GM12878 (cell line): ENCODE data around the gene ARMC3.

Experiments
- EGR1 ChIP-seq, 2 experiments: IDR thresholded peaks; 1 replicate in 1 of 2; 2 replicates in 1 of 2; pipeline ENCODE4 v1.6.1; 2011 to 2012; ENCODE audit warnings: low read depth in 2 of 2, low read length in 2 of 2, borderline replicate concordance in 1 of 2, mild to moderate bottlenecking in 1 of 2, moderate library complexity in 1 of 2
- EP300 ChIP-seq, 2 experiments: fragments of 150-350 bp in 1 of 2; IDR thresholded peaks; 2 replicates each; pipeline ENCODE4 v1.6.1; 2011 to 2012; ENCODE audit warnings: low read depth in 2 of 2, low read length in 2 of 2, borderline replicate concordance in 1 of 2, improper control_type of control experiment in 1 of 2, inconsistent platforms in 1 of 2; ENCODE audit not compliant: control insufficient read depth in 1 of 2
- FOS ChIP-seq: IDR thresholded peaks from 3 replicates; pipeline ENCODE4 v1.6.1; 2011; ENCODE audit warnings: borderline replicate concordance; ENCODE audit not compliant: insufficient read length; ENCODE audit errors: extremely low read depth
- LARP7 ChIP-seq: fragments of 450-650 bp; IDR thresholded peaks from 2 replicates; pipeline ENCODE4 v1.6.1; 2017; ENCODE audit warnings: mild to moderate bottlenecking
- MYC ChIP-seq: IDR thresholded peaks from 2 replicates; pipeline ENCODE4 v1.6.1; 2011; ENCODE audit warnings: mild to moderate bottlenecking, low read length, moderate library complexity, inconsistent platforms; ENCODE audit not compliant: insufficient read depth, insufficient replicate concordance, insufficient read length, severe bottlenecking
- NRF1 ChIP-seq: conservative IDR thresholded peaks from 2 replicates; pipeline ENCODE4 v1.6.1; 2011; ENCODE audit warnings: mild to moderate bottlenecking, low read depth, low read length, improper control_type of control experiment
- POLR2AphosphoS5 ChIP-seq: IDR thresholded peaks from 2 replicates; pipeline ENCODE4 v1.6.1; 2011; ENCODE audit warnings: mild to moderate bottlenecking, low read length, inconsistent platforms
- SUZ12 ChIP-seq: fragments of 200-600 bp; sonication (generic); IDR thresholded peaks from one replicate; pipeline ENCODE4 v1.6.1; 2018; ENCODE audit warnings: antibody characterized with exemption, mild to moderate bottlenecking; ENCODE audit not compliant: unreplicated experiment
- TF ChIP-seq, protein P1 (sequence below), 3 experiments: IDR thresholded peaks in 2 of 3; conservative IDR thresholded peaks in 1 of 3; 2 replicates each; pipeline ENCODE4 v1.5.1; 2011; ENCODE audit warnings: low read depth in 3 of 3, low read length in 3 of 3, mild to moderate bottlenecking in 3 of 3, control low read depth in 2 of 3, moderate library complexity in 2 of 3, inconsistent platforms in 1 of 3, mixed read lengths in 1 of 3; ENCODE audit not compliant: control insufficient read depth in 2 of 3, insufficient read depth in 1 of 3; ENCODE audit errors: extremely low read depth in 1 of 3
- TF ChIP-seq, protein P2 (sequence below): IDR thresholded peaks from 2 replicates; pipeline ENCODE4 v1.6.1; 2011; ENCODE audit warnings: low read depth, mild to moderate bottlenecking, low read length, moderate library complexity, borderline replicate concordance; ENCODE audit errors: extremely low read depth
- TF ChIP-seq, protein P3 (sequence below): IDR thresholded peaks from 2 replicates; pipeline ENCODE4 v1.6.1; 2012; ENCODE audit warnings: low read depth, low read length, improper control_type of control experiment
- TF ChIP-seq, protein P4 (sequence below): IDR thresholded peaks from 2 replicates; pipeline ENCODE4 v1.6.1; 2012; ENCODE audit warnings: mild to moderate bottlenecking, low read depth, low read length

DNA sequence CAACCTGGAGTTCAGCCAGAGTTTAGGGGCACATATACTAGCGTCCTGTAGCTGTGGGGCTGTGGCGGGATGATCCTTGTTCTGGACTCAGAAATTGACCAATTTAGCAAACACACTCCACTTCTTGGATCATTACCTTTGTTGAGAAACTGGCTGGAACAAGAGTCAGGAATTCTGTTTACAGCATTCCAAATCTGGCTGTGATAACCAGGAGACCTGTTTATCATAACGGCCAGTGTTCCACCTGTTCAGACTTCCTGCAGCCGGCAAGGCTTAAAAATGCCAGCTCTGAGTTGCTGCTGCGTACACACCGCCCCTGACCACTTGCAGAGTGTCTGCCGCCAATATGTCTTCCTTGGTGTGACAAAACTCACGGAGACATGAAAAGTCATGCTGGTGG is 64.8 kb downstream of the ARMC3 start:
- TF ChIP-seq FOS (no peak), EGR1 (IDR thresholded peaks at IDR 0.05; ENCODE audit: borderline replicate concordance in 1 of 2, low read depth in 2 of 2, low read length in 2 of 2) (no peak), EP300 (IDR thresholded peaks at IDR 0.05; ENCODE audit: borderline replicate concordance in 1 of 2, control insufficient read depth in 1 of 2, low read depth in 2 of 2, low read length in 2 of 2) (no peak), POLR2AphosphoS5 (no peak), LARP7 (no peak), NRF1 (no peak), SUZ12 (no peak), MYC (no peak)
- TF ChIP-seq, protein P1, sequence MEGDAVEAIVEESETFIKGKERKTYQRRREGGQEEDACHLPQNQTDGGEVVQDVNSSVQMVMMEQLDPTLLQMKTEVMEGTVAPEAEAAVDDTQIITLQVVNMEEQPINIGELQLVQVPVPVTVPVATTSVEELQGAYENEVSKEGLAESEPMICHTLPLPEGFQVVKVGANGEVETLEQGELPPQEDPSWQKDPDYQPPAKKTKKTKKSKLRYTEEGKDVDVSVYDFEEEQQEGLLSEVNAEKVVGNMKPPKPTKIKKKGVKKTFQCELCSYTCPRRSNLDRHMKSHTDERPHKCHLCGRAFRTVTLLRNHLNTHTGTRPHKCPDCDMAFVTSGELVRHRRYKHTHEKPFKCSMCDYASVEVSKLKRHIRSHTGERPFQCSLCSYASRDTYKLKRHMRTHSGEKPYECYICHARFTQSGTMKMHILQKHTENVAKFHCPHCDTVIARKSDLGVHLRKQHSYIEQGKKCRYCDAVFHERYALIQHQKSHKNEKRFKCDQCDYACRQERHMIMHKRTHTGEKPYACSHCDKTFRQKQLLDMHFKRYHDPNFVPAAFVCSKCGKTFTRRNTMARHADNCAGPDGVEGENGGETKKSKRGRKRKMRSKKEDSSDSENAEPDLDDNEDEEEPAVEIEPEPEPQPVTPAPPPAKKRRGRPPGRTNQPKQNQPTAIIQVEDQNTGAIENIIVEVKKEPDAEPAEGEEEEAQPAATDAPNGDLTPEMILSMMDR (IDR thresholded peaks at IDR 0.05 in 2 of 3, conservative IDR thresholded peaks at IDR 0.05 in 1 of 3; ENCODE audit: control insufficient read depth in 2 of 3, extremely low read depth in 1 of 3, insufficient read depth in 1 of 3, low read depth in 3 of 3, low read length in 3 of 3): no peak
- TF ChIP-seq, protein P2, sequence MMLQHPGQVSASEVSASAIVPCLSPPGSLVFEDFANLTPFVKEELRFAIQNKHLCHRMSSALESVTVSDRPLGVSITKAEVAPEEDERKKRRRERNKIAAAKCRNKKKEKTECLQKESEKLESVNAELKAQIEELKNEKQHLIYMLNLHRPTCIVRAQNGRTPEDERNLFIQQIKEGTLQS: no peak
- TF ChIP-seq, protein P3, sequence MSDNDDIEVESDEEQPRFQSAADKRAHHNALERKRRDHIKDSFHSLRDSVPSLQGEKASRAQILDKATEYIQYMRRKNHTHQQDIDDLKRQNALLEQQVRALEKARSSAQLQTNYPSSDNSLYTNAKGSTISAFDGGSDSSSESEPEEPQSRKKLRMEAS: no peak
- TF ChIP-seq, protein P4, sequence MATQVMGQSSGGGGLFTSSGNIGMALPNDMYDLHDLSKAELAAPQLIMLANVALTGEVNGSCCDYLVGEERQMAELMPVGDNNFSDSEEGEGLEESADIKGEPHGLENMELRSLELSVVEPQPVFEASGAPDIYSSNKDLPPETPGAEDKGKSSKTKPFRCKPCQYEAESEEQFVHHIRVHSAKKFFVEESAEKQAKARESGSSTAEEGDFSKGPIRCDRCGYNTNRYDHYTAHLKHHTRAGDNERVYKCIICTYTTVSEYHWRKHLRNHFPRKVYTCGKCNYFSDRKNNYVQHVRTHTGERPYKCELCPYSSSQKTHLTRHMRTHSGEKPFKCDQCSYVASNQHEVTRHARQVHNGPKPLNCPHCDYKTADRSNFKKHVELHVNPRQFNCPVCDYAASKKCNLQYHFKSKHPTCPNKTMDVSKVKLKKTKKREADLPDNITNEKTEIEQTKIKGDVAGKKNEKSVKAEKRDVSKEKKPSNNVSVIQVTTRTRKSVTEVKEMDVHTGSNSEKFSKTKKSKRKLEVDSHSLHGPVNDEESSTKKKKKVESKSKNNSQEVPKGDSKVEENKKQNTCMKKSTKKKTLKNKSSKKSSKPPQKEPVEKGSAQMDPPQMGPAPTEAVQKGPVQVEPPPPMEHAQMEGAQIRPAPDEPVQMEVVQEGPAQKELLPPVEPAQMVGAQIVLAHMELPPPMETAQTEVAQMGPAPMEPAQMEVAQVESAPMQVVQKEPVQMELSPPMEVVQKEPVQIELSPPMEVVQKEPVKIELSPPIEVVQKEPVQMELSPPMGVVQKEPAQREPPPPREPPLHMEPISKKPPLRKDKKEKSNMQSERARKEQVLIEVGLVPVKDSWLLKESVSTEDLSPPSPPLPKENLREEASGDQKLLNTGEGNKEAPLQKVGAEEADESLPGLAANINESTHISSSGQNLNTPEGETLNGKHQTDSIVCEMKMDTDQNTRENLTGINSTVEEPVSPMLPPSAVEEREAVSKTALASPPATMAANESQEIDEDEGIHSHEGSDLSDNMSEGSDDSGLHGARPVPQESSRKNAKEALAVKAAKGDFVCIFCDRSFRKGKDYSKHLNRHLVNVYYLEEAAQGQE: no peak
